H1 (cell line): Measurements from ENCODE around the gene TCERG1L. TPM values are rescaled to one million over a fixed set of nuclear protein-coding genes. Genes with fewer than 3 reads are reported as not detected.
A peak's percentile ranks its signal among the peaks of the same experiment; 100 is the strongest.

ENCODE experiments used
- CTCF ChIA-PET: fragments of 300-600 bp; sonication (Branson Sonifier 250); formaldehyde crosslinking; loops from one replicate; lab custom pipeline; 2021; ENCODE audit not compliant: partially characterized antibody; lab: Charles Lee
- POLR2A ChIA-PET: fragments of 300-600 bp; sonication (Branson Sonifier 250); formaldehyde crosslinking; loops from one replicate; lab custom pipeline; 2021; ENCODE audit warnings: inconsistent platforms; ENCODE audit not compliant: partially characterized antibody; lab: Charles Lee
- DNase-seq, 2 experiments: peaks; one replicate each; pipeline versions ENCODE4 v3.0.0 to v3.0.0-alpha.2; 2010 to 2022; ENCODE audit warnings: low spot score in 2 of 2, low read depth in 1 of 2, mixed read lengths in 1 of 2
- FAIRE-seq: peaks from 2 replicates; lab custom pipeline; 2011; peaks lifted over from hg19 to GRCh38; lab: Jason Lieb, UNC
- H2AFZ ChIP-seq: 2 replicates; pipeline ENCODE4 v1.8.1; 2012; ENCODE audit warnings: low read length, inconsistent platforms
- H2AK5ac ChIP-seq: 2 replicates; pipeline ENCODE4 v1.6.1; 2013; ENCODE audit warnings: low read depth, low read length
- H2BK120ac ChIP-seq: replicated peaks from 2 replicates; pipeline ENCODE3; 2013; ENCODE audit warnings: low read depth, low read length, inconsistent platforms
- H2BK12ac ChIP-seq: 2 replicates; pipeline ENCODE4 v1.6.1; 2013; ENCODE audit warnings: low read depth, low read length
- H2BK15ac ChIP-seq: 2 replicates; pipeline ENCODE4 v1.6.1; 2013; ENCODE audit warnings: low read length
- H2BK20ac ChIP-seq: 2 replicates; pipeline ENCODE4 v1.6.1; 2013; ENCODE audit warnings: low read length
- H2BK5ac ChIP-seq: 2 replicates; pipeline ENCODE4 v1.6.1; 2013; ENCODE audit warnings: low read depth, low read length
- H3K14ac ChIP-seq: 2 replicates; pipeline ENCODE4 v1.6.1; 2013; ENCODE audit warnings: inconsistent platforms; ENCODE audit not compliant: insufficient read length
- H3K18ac ChIP-seq: 2 replicates; pipeline ENCODE4 v1.6.1; 2013; ENCODE audit warnings: low read length; ENCODE audit errors: extremely low read depth
- H3K23ac ChIP-seq: 2 replicates; pipeline ENCODE4 v1.6.1; 2013; ENCODE audit warnings: inconsistent platforms; ENCODE audit not compliant: insufficient read length
- H3K23me2 ChIP-seq: 2 replicates; pipeline ENCODE4 v1.6.1; 2013; ENCODE audit warnings: low read depth, low read length
- H3K27ac ChIP-seq: 2 replicates; pipeline ENCODE4 v1.6.1; 2011; ENCODE audit warnings: low read depth, low read length, inconsistent platforms
- H3K27me3 ChIP-seq, 4 experiments: replicated peaks in 1 of 4; 1 replicate in 1 of 4; 2 replicates in 3 of 4; pipeline versions ENCODE4 v1.6.1 to v1.8.1; 2011 to 2013; ENCODE audit warnings: low read length in 3 of 4, mild to moderate bottlenecking in 3 of 4, inconsistent platforms in 2 of 4, mixed read lengths in 2 of 4, moderate library complexity in 1 of 4; ENCODE audit not compliant: control insufficient read depth in 3 of 4, insufficient read depth in 3 of 4; ENCODE audit errors: extremely low read depth in 1 of 4
- H3K36me3 ChIP-seq, 4 experiments: 2 replicates each; pipeline versions ENCODE4 v1.6.1 to v1.8.1; 2011 to 2013; ENCODE audit warnings: mild to moderate bottlenecking in 4 of 4, low read length in 3 of 4, moderate library complexity in 2 of 4, control low read depth in 1 of 4, inconsistent platforms in 1 of 4; ENCODE audit not compliant: insufficient read depth in 4 of 4, control insufficient read depth in 2 of 4
- H3K4ac ChIP-seq: replicated peaks from 2 replicates; pipeline ENCODE3; 2013; ENCODE audit warnings: low read length, low read depth, mixed read lengths, inconsistent platforms; ENCODE audit not compliant: insufficient read length
- H3K4me1 ChIP-seq, 4 experiments: replicated peaks in 1 of 4; 1 replicate in 1 of 4; 2 replicates in 3 of 4; pipeline versions ENCODE4 v1.6.1 to v1.8.1; 2011 to 2013; ENCODE audit warnings: low read length in 3 of 4, inconsistent platforms in 2 of 4, mixed read lengths in 1 of 4; ENCODE audit not compliant: insufficient read depth in 4 of 4, control insufficient read depth in 3 of 4
- H3K4me2 ChIP-seq, 2 experiments: 2 replicates each; pipeline versions ENCODE4 v1.6.1 to v1.8.1; 2011 to 2013; ENCODE audit warnings: low read depth in 2 of 2, low read length in 2 of 2, control low read depth in 1 of 2, inconsistent platforms in 1 of 2, mild to moderate bottlenecking in 1 of 2; ENCODE audit not compliant: insufficient read depth in 1 of 2
- H3K4me3 ChIP-seq, 4 experiments: fragments of 200-600, 300-600 bp in 1 of 4; sonication (generic), shearing (Covaris generic), sonication (Bioruptor Twin) in 1 of 4; 2 replicates each; pipeline versions ENCODE4 v1.5.1 to v1.8.1; 2011 to 2016; ENCODE audit warnings: low read length in 4 of 4, low read depth in 3 of 4, control low read depth in 2 of 4, inconsistent platforms in 2 of 4, mild to moderate bottlenecking in 2 of 4, mixed read lengths in 1 of 4, moderate library complexity in 1 of 4; ENCODE audit not compliant: insufficient read depth in 2 of 4; ENCODE audit errors: extremely low read depth in 1 of 4
- H3K56ac ChIP-seq: replicated peaks from 2 replicates; pipeline ENCODE3; 2013; ENCODE audit warnings: low read depth, mild to moderate bottlenecking, mixed read lengths, low read length, inconsistent platforms; ENCODE audit not compliant: insufficient read length
- H3K79me1 ChIP-seq: 2 replicates; pipeline ENCODE4 v1.6.1; 2013; ENCODE audit warnings: low read depth, low read length, control low read depth
- H3K79me2 ChIP-seq, 2 experiments: 2 replicates each; pipeline versions ENCODE4 v1.6.1 to v1.8.1; 2012 to 2013; ENCODE audit warnings: low read length in 2 of 2, mild to moderate bottlenecking in 2 of 2, inconsistent platforms in 1 of 2; ENCODE audit not compliant: insufficient read depth in 2 of 2, control insufficient read depth in 1 of 2
- H3K9ac ChIP-seq, 4 experiments: replicated peaks in 1 of 4; 1 replicate in 1 of 4; 2 replicates in 3 of 4; pipeline versions ENCODE4 v1.6.1 to v1.8.1; 2011 to 2013; ENCODE audit warnings: low read depth in 3 of 4, low read length in 3 of 4, control low read depth in 2 of 4, mild to moderate bottlenecking in 2 of 4, moderate library complexity in 2 of 4, inconsistent platforms in 1 of 4; ENCODE audit errors: extremely low read depth in 1 of 4
- H3K9me3 ChIP-seq, 2 experiments: 2 replicates each; pipeline versions ENCODE4 v1.6.1 to v1.8.1; 2012 to 2013; ENCODE audit warnings: mild to moderate bottlenecking in 2 of 2, moderate library complexity in 2 of 2, control low read depth in 1 of 2, inconsistent platforms in 1 of 2, low read depth in 1 of 2, low read length in 1 of 2, mixed read lengths in 1 of 2; ENCODE audit not compliant: insufficient read depth in 2 of 2
- H4K20me1 ChIP-seq, 2 experiments: replicated peaks in 1 of 2; 2 replicates each; pipeline versions ENCODE3 to v1.8.1; 2011 to 2013; ENCODE audit warnings: inconsistent platforms in 2 of 2, low read length in 2 of 2, mild to moderate bottlenecking in 1 of 2; ENCODE audit not compliant: insufficient read depth in 2 of 2, control insufficient read depth in 1 of 2
- H4K5ac ChIP-seq: 2 replicates; pipeline ENCODE4 v1.6.1; 2013; ENCODE audit warnings: low read length, low read depth, mixed read lengths, inconsistent platforms; ENCODE audit not compliant: insufficient read length
- H4K8ac ChIP-seq: 2 replicates; pipeline ENCODE4 v1.8.0; 2013; ENCODE audit warnings: mild to moderate bottlenecking, moderate library complexity, low read length, inconsistent platforms; ENCODE audit not compliant: insufficient read depth; ENCODE audit errors: extremely low read depth
- H4K91ac ChIP-seq: replicated peaks from 2 replicates; pipeline ENCODE3; 2013; ENCODE audit warnings: low read length, mixed read lengths, inconsistent platforms; ENCODE audit not compliant: insufficient read length
- KDM1A ChIP-seq: fragments of 200-600, 300-600 bp; sonication (generic); IDR thresholded peaks from 2 replicates; pipeline ENCODE4 v1.7.1; 2016; ENCODE audit warnings: mild to moderate bottlenecking, low read length, borderline replicate concordance
- PHF8 ChIP-seq: fragments of 200-600 bp; sonication (generic); conservative IDR thresholded peaks from 2 replicates; pipeline ENCODE4 v1.7.1; 2012; ENCODE audit warnings: low read depth, mild to moderate bottlenecking, inconsistent platforms, low read length, moderate library complexity
- RXRA ChIP-seq: IDR thresholded peaks from 2 replicates; pipeline ENCODE4 v1.6.1; 2011; ENCODE audit warnings: low read depth, mild to moderate bottlenecking, low read length, moderate library complexity; ENCODE audit not compliant: insufficient read depth
- WGBS, 2 experiments: shearing (Covaris generic) in 1 of 2; methylation state at CpG; one replicate each; pipeline versions ENCODE4 v1.1.6 to v1.1.7; 2013 to 2015; ENCODE audit warnings: low lambda C conversion rate in 2 of 2, mixed read lengths in 2 of 2, inconsistent platforms in 1 of 2, low coverage in 1 of 2, missing lambda C conversion rate in 1 of 2; ENCODE audit not compliant: insufficient replicate concordance in 2 of 2, insufficient coverage in 1 of 2, insufficient read length in 1 of 2; ENCODE audit errors: extremely low coverage in 1 of 2, missing lambda C conversion rate in 1 of 2; 5-methylcytosine and 5-hydroxymethylcytosine counted together
- polyA plus RNA-seq, 7 experiments: library from polyadenylated mRNA; depleted of rRNA in 3 of 7; stranded (reverse) in 5 of 7; unstranded in 2 of 7; fragments of >200 nt in 5 of 7; fragments of 200-250 nt in 2 of 7; gene quantifications; 1 replicate in 5 of 7; 2 replicates in 1 of 7; 4 replicates in 1 of 7; pipeline versions ENCODE4 v1.2.1 to v1.2.3, GENCODE V29; 2011 to 2013; ENCODE audit warnings: missing spikeins in 2 of 7, mixed read lengths in 2 of 7
- total RNA-seq: library from RNA; stranded (reverse); fragmentation: NEBNext Ultra II Directional; extraction: Animal tissue kit (Norgen Biotek cat#: 25700); gene quantifications from 2 replicates; pipeline ENCODE4 v1.2.1, GENCODE V29; 2021

Gene TCERG1L
- total and polyA plus RNA-seq, 2 of the 8 experiments (the other 6 are each of a cell fraction or from before 2014, with no cell fraction given) = 3.9 to 6.9 TPM

DNA sequence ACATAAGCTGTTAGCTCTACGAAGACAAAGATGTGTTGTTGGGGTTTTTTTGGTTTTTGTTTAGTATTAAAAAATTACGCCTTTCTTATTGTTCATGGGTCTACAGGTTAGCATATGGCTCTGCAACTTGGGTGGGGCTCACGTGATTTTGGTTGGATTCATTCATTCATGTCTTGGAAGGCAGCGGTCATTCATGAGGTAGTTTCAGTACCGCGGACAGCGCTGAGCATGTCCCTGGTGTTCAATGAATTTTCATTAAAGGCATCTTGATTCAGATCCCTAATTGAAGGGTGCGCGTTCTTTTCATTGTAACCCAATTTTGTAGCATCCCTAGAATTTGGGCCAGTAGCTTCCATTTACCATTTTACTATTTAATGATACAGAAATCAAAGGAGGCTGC is 42.9 kb upstream of the TCERG1L start:
- WGBS, 2 experiments = 75% methylated on average over 9 of the region's 9 CpGs; no CpG with 5 or more reads in 1 of the 2 experiments
- TF ChIP-seq RXRA (no peak), PHF8 (no peak), KDM1A (no peak)

More for the DNA sequence above, 42.9 kb upstream of the TCERG1L start:
- H3K4ac ChIP-seq = no peak overlapping the region
- H2BK12ac ChIP-seq = no peak overlapping the region
- H3K79me2 ChIP-seq = no peaks in the 10 kb centered on the region
- no peaks in the 10 kb centered on the region for H4K20me1 ChIP-seq
- H3K4me3 ChIP-seq = no peak overlapping the region
- no peak overlapping the region for H4K5ac ChIP-seq
- no peaks in the 10 kb centered on the region for H3K9me3 ChIP-seq
- H4K91ac ChIP-seq = no peak overlapping the region
- H2AFZ ChIP-seq = no peak overlapping the region
- CTCF ChIA-PET = interaction anchor here (1.2 to 1.6 kb wide), 4 partner anchors 11 to 99 kb away, joined by 3 to 4 read pairs (median 3); no protein-coding TSS in a partner anchor
- H2BK120ac ChIP-seq = no peak overlapping the region
- H3K56ac ChIP-seq = no peak overlapping the region
- no peak overlapping the region for H4K8ac ChIP-seq
- H2BK20ac ChIP-seq = no peak overlapping the region
- H3K27ac ChIP-seq = no peak overlapping the region
- POLR2A ChIA-PET = no interaction called here
- H3K9ac ChIP-seq = no peak overlapping the region
- H3K18ac ChIP-seq = no peak overlapping the region
- H2BK15ac ChIP-seq = no peak overlapping the region
- H3K14ac ChIP-seq = no peak overlapping the region
- peaks cover 0 to 9% (median 6%) of the 10 kb centered on the region in 4 experiments; a peak in 6 of 7 replicates for H3K4me1 ChIP-seq
- DNase-seq = peak in 1 of 2 experiments; percentile 71
- H3K27me3 ChIP-seq = no peaks in the 10 kb centered on the region
- H2AK5ac ChIP-seq = no peak overlapping the region
- no peak for FAIRE-seq
- no peak overlapping the region for H2BK5ac ChIP-seq
- no peak overlapping the region for H3K4me2 ChIP-seq
- no peaks in the 10 kb centered on the region for H3K36me3 ChIP-seq
- H3K23ac ChIP-seq = no peak overlapping the region
- no peaks in the 10 kb centered on the region for H3K79me1 ChIP-seq
- H3K23me2 ChIP-seq = no peaks in the 10 kb centered on the region
